GM13976 (cell line): ENCODE results near the gene ETV5.
A peak's percentile ranks its signal among the peaks of the same experiment; 100 is the strongest.

Experiments
- DNase-seq: peaks from one replicate; pipeline ENCODE4 v3.0.0; 2012; ENCODE audit warnings: low spot score
- CTCF ChIP-seq: IDR thresholded peaks from 2 replicates; pipeline ENCODE4 v1.5.1; 2012; ENCODE audit warnings: borderline replicate concordance, mild to moderate bottlenecking; ENCODE audit not compliant: insufficient read depth; ENCODE audit errors: extremely low read depth, missing control alignments, control extremely low read depth
- in situ Hi-C: fragments of 300-500 bp; cut with MboI; formaldehyde crosslinking; loops from one replicate; pipeline ENCODE4 v1.12.0; 2022; ENCODE audit warnings: low sequenced_read_pairs, mixed read lengths, inconsistent platforms; ENCODE audit not compliant: unreplicated experiment

ETV5 gene

GRCh38 chr3:186073641-186074040, 35.2 kb downstream of the ETV5 start:
- TF ChIP-seq CTCF: no peak
- in situ Hi-C loops: no loop called here
- DNase-seq: no peak

DNA sequence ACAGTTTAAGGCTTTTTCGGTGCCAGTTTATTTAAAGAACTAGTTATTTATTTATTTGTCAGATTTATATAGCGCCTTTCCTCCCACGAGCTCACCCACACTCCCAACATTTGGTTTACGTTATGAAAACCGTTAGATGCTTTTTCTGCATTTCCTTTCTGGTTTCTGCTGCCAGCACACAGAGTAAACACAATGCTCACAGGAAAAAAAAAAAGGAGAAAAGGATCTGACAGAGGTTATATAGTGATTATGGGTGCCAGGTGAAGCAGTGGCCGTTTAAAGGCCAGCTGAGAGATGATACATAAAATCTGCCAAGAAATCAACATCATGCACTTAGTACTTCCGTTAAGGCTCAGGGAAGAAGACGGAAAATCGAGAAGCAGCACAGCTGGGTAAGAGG, 37.9 kb downstream of the ETV5 start:
- TF ChIP-seq CTCF: no peak
- no peak for DNase-seq
- in situ Hi-C loops: no loop called here

- no peak for TF ChIP-seq CTCF
- in situ Hi-C loops: no loop called here
- DNase-seq: no peak
Observed at GRCh38 chr3:186070550-186070949, 38.3 kb downstream of the ETV5 start.

GRCh38 chr3:186070133-186070532, 38.8 kb downstream of the ETV5 start:
- in situ Hi-C loops: no loop called here
- TF ChIP-seq CTCF: no peak
- DNase-seq: no peak

DNA sequence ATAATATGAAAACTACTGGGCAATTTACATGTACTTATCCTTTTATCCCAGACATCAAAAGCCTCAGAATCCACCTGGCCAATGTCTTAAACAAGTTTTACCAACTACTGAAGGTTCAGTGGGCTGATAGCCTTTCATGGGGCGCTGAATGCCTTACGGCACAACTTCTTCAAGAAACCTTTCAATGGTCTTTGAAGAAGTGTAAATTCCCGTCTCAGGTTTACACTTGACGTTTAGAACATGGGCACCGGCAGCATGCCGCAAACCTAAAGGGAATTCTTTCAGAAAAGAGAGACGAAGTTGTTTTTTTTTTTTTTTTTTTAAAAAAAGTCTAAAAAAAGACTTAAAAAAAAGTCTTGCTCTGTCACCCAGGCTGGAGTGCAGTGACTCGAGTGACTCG, 39.7 kb downstream of the ETV5 start:
- in situ Hi-C loops: no loop called here
- no peak for DNase-seq
- no peak for TF ChIP-seq CTCF

DNA sequence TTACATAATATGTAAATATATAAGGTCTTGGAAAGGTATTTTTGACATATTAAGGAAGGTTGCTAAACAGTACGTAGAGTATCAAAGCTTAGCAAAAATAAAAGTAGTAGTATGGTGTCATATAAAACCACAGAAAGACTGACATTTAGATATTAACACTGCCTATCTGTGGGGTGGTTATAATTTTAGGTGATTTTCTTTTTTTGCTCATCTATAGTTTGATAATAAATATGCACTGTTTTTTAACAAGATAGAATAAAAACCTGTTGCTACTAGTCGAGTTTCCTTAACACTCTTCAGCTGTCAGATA, 40.7 kb downstream of the ETV5 start:
- in situ Hi-C loops: no loop called here
- DNase-seq: no peak
- TF ChIP-seq CTCF: no peak

GRCh38 chr3:186067360-186068242, 41.3 kb downstream of the ETV5 start:
- in situ Hi-C loops: no loop called here
- peak; percentile 36 for DNase-seq
- no peak for TF ChIP-seq CTCF
